H1 (cell line): ENCODE measurements around the gene MMAA. TPM values are rescaled to one million over a fixed set of nuclear protein-coding genes. Genes with fewer than 3 reads are reported as not detected.

Source experiments
- CTCF ChIA-PET: fragments of 300-600 bp; sonication (Branson Sonifier 250); formaldehyde crosslinking; loops from one replicate; lab custom pipeline; 2021; ENCODE audit not compliant: partially characterized antibody; lab: Charles Lee
- POLR2A ChIA-PET: fragments of 300-600 bp; sonication (Branson Sonifier 250); formaldehyde crosslinking; loops from one replicate; lab custom pipeline; 2021; ENCODE audit warnings: inconsistent platforms; ENCODE audit not compliant: partially characterized antibody; lab: Charles Lee
- DNase-seq, 2 experiments: peaks; one replicate each; pipeline versions ENCODE4 v3.0.0 to v3.0.0-alpha.2; 2010 to 2022; ENCODE audit warnings: low spot score in 2 of 2, low read depth in 1 of 2, mixed read lengths in 1 of 2
- FAIRE-seq: peaks from 2 replicates; lab custom pipeline; 2011; peaks lifted over from hg19 to GRCh38; lab: Jason Lieb, UNC
- H2AFZ ChIP-seq: 2 replicates; pipeline ENCODE4 v1.8.1; 2012; ENCODE audit warnings: low read length, inconsistent platforms
- H2AK5ac ChIP-seq: 2 replicates; pipeline ENCODE4 v1.6.1; 2013; ENCODE audit warnings: low read depth, low read length
- H2BK120ac ChIP-seq: replicated peaks from 2 replicates; pipeline ENCODE3; 2013; ENCODE audit warnings: low read depth, low read length, inconsistent platforms
- H2BK12ac ChIP-seq: 2 replicates; pipeline ENCODE4 v1.6.1; 2013; ENCODE audit warnings: low read depth, low read length
- H2BK15ac ChIP-seq: 2 replicates; pipeline ENCODE4 v1.6.1; 2013; ENCODE audit warnings: low read length
- H2BK20ac ChIP-seq: 2 replicates; pipeline ENCODE4 v1.6.1; 2013; ENCODE audit warnings: low read length
- H2BK5ac ChIP-seq: 2 replicates; pipeline ENCODE4 v1.6.1; 2013; ENCODE audit warnings: low read depth, low read length
- H3K14ac ChIP-seq: 2 replicates; pipeline ENCODE4 v1.6.1; 2013; ENCODE audit warnings: inconsistent platforms; ENCODE audit not compliant: insufficient read length
- H3K18ac ChIP-seq: 2 replicates; pipeline ENCODE4 v1.6.1; 2013; ENCODE audit warnings: low read length; ENCODE audit errors: extremely low read depth
- H3K23ac ChIP-seq: 2 replicates; pipeline ENCODE4 v1.6.1; 2013; ENCODE audit warnings: inconsistent platforms; ENCODE audit not compliant: insufficient read length
- H3K23me2 ChIP-seq: 2 replicates; pipeline ENCODE4 v1.6.1; 2013; ENCODE audit warnings: low read depth, low read length
- H3K27ac ChIP-seq: 2 replicates; pipeline ENCODE4 v1.6.1; 2011; ENCODE audit warnings: low read depth, low read length, inconsistent platforms
- H3K27me3 ChIP-seq, 4 experiments: replicated peaks in 1 of 4; 1 replicate in 1 of 4; 2 replicates in 3 of 4; pipeline versions ENCODE4 v1.6.1 to v1.8.1; 2011 to 2013; ENCODE audit warnings: low read length in 3 of 4, mild to moderate bottlenecking in 3 of 4, inconsistent platforms in 2 of 4, mixed read lengths in 2 of 4, moderate library complexity in 1 of 4; ENCODE audit not compliant: control insufficient read depth in 3 of 4, insufficient read depth in 3 of 4; ENCODE audit errors: extremely low read depth in 1 of 4
- H3K36me3 ChIP-seq, 4 experiments: 2 replicates each; pipeline versions ENCODE4 v1.6.1 to v1.8.1; 2011 to 2013; ENCODE audit warnings: mild to moderate bottlenecking in 4 of 4, low read length in 3 of 4, moderate library complexity in 2 of 4, control low read depth in 1 of 4, inconsistent platforms in 1 of 4; ENCODE audit not compliant: insufficient read depth in 4 of 4, control insufficient read depth in 2 of 4
- H3K4ac ChIP-seq: replicated peaks from 2 replicates; pipeline ENCODE3; 2013; ENCODE audit warnings: low read length, low read depth, mixed read lengths, inconsistent platforms; ENCODE audit not compliant: insufficient read length
- H3K4me1 ChIP-seq, 4 experiments: replicated peaks in 1 of 4; 1 replicate in 1 of 4; 2 replicates in 3 of 4; pipeline versions ENCODE4 v1.6.1 to v1.8.1; 2011 to 2013; ENCODE audit warnings: low read length in 3 of 4, inconsistent platforms in 2 of 4, mixed read lengths in 1 of 4; ENCODE audit not compliant: insufficient read depth in 4 of 4, control insufficient read depth in 3 of 4
- H3K4me2 ChIP-seq, 2 experiments: 2 replicates each; pipeline versions ENCODE4 v1.6.1 to v1.8.1; 2011 to 2013; ENCODE audit warnings: low read depth in 2 of 2, low read length in 2 of 2, control low read depth in 1 of 2, inconsistent platforms in 1 of 2, mild to moderate bottlenecking in 1 of 2; ENCODE audit not compliant: insufficient read depth in 1 of 2
- H3K4me3 ChIP-seq, 4 experiments: fragments of 200-600, 300-600 bp in 1 of 4; sonication (generic), shearing (Covaris generic), sonication (Bioruptor Twin) in 1 of 4; 2 replicates each; pipeline versions ENCODE4 v1.5.1 to v1.8.1; 2011 to 2016; ENCODE audit warnings: low read length in 4 of 4, low read depth in 3 of 4, control low read depth in 2 of 4, inconsistent platforms in 2 of 4, mild to moderate bottlenecking in 2 of 4, mixed read lengths in 1 of 4, moderate library complexity in 1 of 4; ENCODE audit not compliant: insufficient read depth in 2 of 4; ENCODE audit errors: extremely low read depth in 1 of 4
- H3K56ac ChIP-seq: replicated peaks from 2 replicates; pipeline ENCODE3; 2013; ENCODE audit warnings: low read depth, mild to moderate bottlenecking, mixed read lengths, low read length, inconsistent platforms; ENCODE audit not compliant: insufficient read length
- H3K79me1 ChIP-seq: 2 replicates; pipeline ENCODE4 v1.6.1; 2013; ENCODE audit warnings: low read depth, low read length, control low read depth
- H3K79me2 ChIP-seq, 2 experiments: 2 replicates each; pipeline versions ENCODE4 v1.6.1 to v1.8.1; 2012 to 2013; ENCODE audit warnings: low read length in 2 of 2, mild to moderate bottlenecking in 2 of 2, inconsistent platforms in 1 of 2; ENCODE audit not compliant: insufficient read depth in 2 of 2, control insufficient read depth in 1 of 2
- H3K9ac ChIP-seq, 4 experiments: replicated peaks in 1 of 4; 1 replicate in 1 of 4; 2 replicates in 3 of 4; pipeline versions ENCODE4 v1.6.1 to v1.8.1; 2011 to 2013; ENCODE audit warnings: low read depth in 3 of 4, low read length in 3 of 4, control low read depth in 2 of 4, mild to moderate bottlenecking in 2 of 4, moderate library complexity in 2 of 4, inconsistent platforms in 1 of 4; ENCODE audit errors: extremely low read depth in 1 of 4
- H3K9me3 ChIP-seq, 2 experiments: 2 replicates each; pipeline versions ENCODE4 v1.6.1 to v1.8.1; 2012 to 2013; ENCODE audit warnings: mild to moderate bottlenecking in 2 of 2, moderate library complexity in 2 of 2, control low read depth in 1 of 2, inconsistent platforms in 1 of 2, low read depth in 1 of 2, low read length in 1 of 2, mixed read lengths in 1 of 2; ENCODE audit not compliant: insufficient read depth in 2 of 2
- H4K20me1 ChIP-seq, 2 experiments: replicated peaks in 1 of 2; 2 replicates each; pipeline versions ENCODE3 to v1.8.1; 2011 to 2013; ENCODE audit warnings: inconsistent platforms in 2 of 2, low read length in 2 of 2, mild to moderate bottlenecking in 1 of 2; ENCODE audit not compliant: insufficient read depth in 2 of 2, control insufficient read depth in 1 of 2
- H4K5ac ChIP-seq: 2 replicates; pipeline ENCODE4 v1.6.1; 2013; ENCODE audit warnings: low read length, low read depth, mixed read lengths, inconsistent platforms; ENCODE audit not compliant: insufficient read length
- H4K8ac ChIP-seq: 2 replicates; pipeline ENCODE4 v1.8.0; 2013; ENCODE audit warnings: mild to moderate bottlenecking, moderate library complexity, low read length, inconsistent platforms; ENCODE audit not compliant: insufficient read depth; ENCODE audit errors: extremely low read depth
- H4K91ac ChIP-seq: replicated peaks from 2 replicates; pipeline ENCODE3; 2013; ENCODE audit warnings: low read length, mixed read lengths, inconsistent platforms; ENCODE audit not compliant: insufficient read length
- BCL11A ChIP-seq, 2 experiments: IDR thresholded peaks; one replicate each; pipeline ENCODE4 v1.6.1; 2011; ENCODE audit warnings: low read depth in 2 of 2, low read length in 2 of 2, mild to moderate bottlenecking in 2 of 2
- CBX8 ChIP-seq: fragments of 300-800, 300-1000 bp; sonication (generic); IDR thresholded peaks from 2 replicates; pipeline ENCODE4 v1.7.1; 2016; ENCODE audit warnings: low read depth, low read length, borderline replicate concordance
- GABPA ChIP-seq: IDR thresholded peaks from 2 replicates; pipeline ENCODE4 v1.6.1; 2011; ENCODE audit warnings: mild to moderate bottlenecking, low read length, moderate library complexity, borderline replicate concordance; ENCODE audit not compliant: insufficient read depth
- KDM4A ChIP-seq: IDR thresholded peaks from one replicate; pipeline ENCODE4 v1.7.1; 2012; ENCODE audit warnings: low read depth, mild to moderate bottlenecking, moderate library complexity, low read length, inconsistent platforms; ENCODE audit not compliant: severe bottlenecking
- SIX5 ChIP-seq: IDR thresholded peaks from 2 replicates; pipeline ENCODE4 v1.6.1; 2011; ENCODE audit warnings: mild to moderate bottlenecking, low read depth, low read length
- WGBS, 2 experiments: shearing (Covaris generic) in 1 of 2; methylation state at CpG; one replicate each; pipeline versions ENCODE4 v1.1.6 to v1.1.7; 2013 to 2015; ENCODE audit warnings: low lambda C conversion rate in 2 of 2, mixed read lengths in 2 of 2, inconsistent platforms in 1 of 2, low coverage in 1 of 2, missing lambda C conversion rate in 1 of 2; ENCODE audit not compliant: insufficient replicate concordance in 2 of 2, insufficient coverage in 1 of 2, insufficient read length in 1 of 2; ENCODE audit errors: extremely low coverage in 1 of 2, missing lambda C conversion rate in 1 of 2; 5-methylcytosine and 5-hydroxymethylcytosine counted together
- polyA plus RNA-seq, 7 experiments: library from polyadenylated mRNA; depleted of rRNA in 3 of 7; stranded (reverse) in 5 of 7; unstranded in 2 of 7; fragments of >200 nt in 5 of 7; fragments of 200-250 nt in 2 of 7; gene quantifications; 1 replicate in 5 of 7; 2 replicates in 1 of 7; 4 replicates in 1 of 7; pipeline versions ENCODE4 v1.2.1 to v1.2.3, GENCODE V29; 2011 to 2013; ENCODE audit warnings: missing spikeins in 2 of 7, mixed read lengths in 2 of 7
- total RNA-seq: library from RNA; stranded (reverse); fragmentation: NEBNext Ultra II Directional; extraction: Animal tissue kit (Norgen Biotek cat#: 25700); gene quantifications from 2 replicates; pipeline ENCODE4 v1.2.1, GENCODE V29; 2021
- TF ChIP-seq, protein P1 (sequence below): IDR thresholded peaks from 2 replicates; pipeline ENCODE4 v1.6.1; 2011; ENCODE audit warnings: low read length, improper control_type of control experiment

MMAA gene
- total and polyA plus RNA-seq, 2 of the 8 experiments (the other 6 are each of a cell fraction or from before 2014, with no cell fraction given): 0.98 to 4.9 TPM

- CTCF ChIA-PET: no interaction called here
- no peak overlapping the region for H2AFZ ChIP-seq
Measured at GRCh38 chr4:145680902-145681301, 61.7 kb downstream of the MMAA start.

More at GRCh38 chr4:145680902-145681301, 61.7 kb downstream of the MMAA start:
- no peak overlapping the region for H2BK12ac ChIP-seq
- no peak overlapping the region for H2BK5ac ChIP-seq
- no peak overlapping the region for H3K4me3 ChIP-seq
- no peak overlapping the region for H3K23ac ChIP-seq
- H3K27me3 ChIP-seq: no peaks in the 10 kb centered on the region
- FAIRE-seq (no peak), DNase-seq (no peak)
- no peaks in the 10 kb centered on the region; a peak in 1 of 4 replicates for H3K9me3 ChIP-seq
- H3K23me2 ChIP-seq: no peaks in the 10 kb centered on the region
- H3K18ac ChIP-seq: no peak overlapping the region
- POLR2A ChIA-PET: no interaction called here
- no peak overlapping the region for H3K9ac ChIP-seq
- H2BK15ac ChIP-seq: no peak overlapping the region
- no peak overlapping the region for H3K27ac ChIP-seq
- H3K56ac ChIP-seq: no peak overlapping the region
- no peak overlapping the region for H3K4ac ChIP-seq
- no peak overlapping the region for H2BK20ac ChIP-seq
- no peaks in the 10 kb centered on the region for H3K79me1 ChIP-seq
- no peaks in the 10 kb centered on the region for H4K20me1 ChIP-seq
- no peak overlapping the region for H4K91ac ChIP-seq
- no peak overlapping the region for H3K14ac ChIP-seq
- no peak for TF ChIP-seq KDM4A
- TF ChIP-seq, protein P1, sequence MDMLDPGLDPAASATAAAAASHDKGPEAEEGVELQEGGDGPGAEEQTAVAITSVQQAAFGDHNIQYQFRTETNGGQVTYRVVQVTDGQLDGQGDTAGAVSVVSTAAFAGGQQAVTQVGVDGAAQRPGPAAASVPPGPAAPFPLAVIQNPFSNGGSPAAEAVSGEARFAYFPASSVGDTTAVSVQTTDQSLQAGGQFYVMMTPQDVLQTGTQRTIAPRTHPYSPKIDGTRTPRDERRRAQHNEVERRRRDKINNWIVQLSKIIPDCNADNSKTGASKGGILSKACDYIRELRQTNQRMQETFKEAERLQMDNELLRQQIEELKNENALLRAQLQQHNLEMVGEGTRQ: no peak
- TF ChIP-seq SIX5: no peak
- no peak for TF ChIP-seq CBX8
- no peak for TF ChIP-seq BCL11A (IDR thresholded peaks at IDR 0.05; ENCODE audit: low read depth in 2 of 2, low read length in 2 of 2)
- no peak for TF ChIP-seq GABPA
- no peak overlapping the region for H4K5ac ChIP-seq
- H3K4me2 ChIP-seq: no peak overlapping the region
- H4K8ac ChIP-seq: no peak overlapping the region
- H3K36me3 ChIP-seq: no peaks in the 10 kb centered on the region
- H3K4me1 ChIP-seq: no peaks in the 10 kb centered on the region
- no peak overlapping the region for H2BK120ac ChIP-seq
- WGBS, 2 experiments: 88% methylated on average over 1 of the region's 1 CpG; no CpG with 5 or more reads in 1 of the 2 experiments
- H3K79me2 ChIP-seq: no peaks in the 10 kb centered on the region
- no peak overlapping the region for H2AK5ac ChIP-seq
